ENCODE data around the gene ELMO2.

Gene ELMO2

DNA sequence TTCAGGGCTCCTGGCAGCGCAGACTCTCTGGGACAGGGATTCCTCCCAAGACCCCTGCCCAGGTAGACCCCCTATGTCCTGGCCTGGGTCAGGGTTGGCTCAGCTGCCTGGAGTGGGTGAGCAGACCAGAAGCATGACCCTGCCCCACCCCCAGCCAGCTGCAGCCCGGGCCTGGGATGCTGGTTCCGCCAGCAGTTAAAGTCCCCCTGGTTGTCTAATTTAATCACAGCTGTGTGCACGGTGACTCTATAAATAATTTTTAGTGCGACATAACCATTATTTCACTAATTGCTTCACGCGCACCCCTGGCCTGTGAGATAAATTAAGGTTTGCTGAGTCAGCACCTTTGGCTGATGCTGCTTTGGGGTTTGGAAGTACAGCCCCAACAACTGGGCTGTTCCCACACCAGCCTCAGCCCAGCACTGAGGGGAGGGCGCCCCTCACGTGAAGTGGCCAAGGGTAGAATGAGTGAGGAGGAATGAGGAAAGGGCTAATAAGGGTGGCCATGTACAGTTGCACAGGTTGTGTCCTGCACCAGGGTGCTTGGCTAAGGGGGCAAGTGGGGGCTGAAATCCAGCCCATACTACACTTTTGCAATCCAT is 72.0 kb downstream of the ELMO2 start:
- DNase-seq (ENCODE audit: low read depth in 1 of 2, low spot score in 1 of 2) = no peak

DNA sequence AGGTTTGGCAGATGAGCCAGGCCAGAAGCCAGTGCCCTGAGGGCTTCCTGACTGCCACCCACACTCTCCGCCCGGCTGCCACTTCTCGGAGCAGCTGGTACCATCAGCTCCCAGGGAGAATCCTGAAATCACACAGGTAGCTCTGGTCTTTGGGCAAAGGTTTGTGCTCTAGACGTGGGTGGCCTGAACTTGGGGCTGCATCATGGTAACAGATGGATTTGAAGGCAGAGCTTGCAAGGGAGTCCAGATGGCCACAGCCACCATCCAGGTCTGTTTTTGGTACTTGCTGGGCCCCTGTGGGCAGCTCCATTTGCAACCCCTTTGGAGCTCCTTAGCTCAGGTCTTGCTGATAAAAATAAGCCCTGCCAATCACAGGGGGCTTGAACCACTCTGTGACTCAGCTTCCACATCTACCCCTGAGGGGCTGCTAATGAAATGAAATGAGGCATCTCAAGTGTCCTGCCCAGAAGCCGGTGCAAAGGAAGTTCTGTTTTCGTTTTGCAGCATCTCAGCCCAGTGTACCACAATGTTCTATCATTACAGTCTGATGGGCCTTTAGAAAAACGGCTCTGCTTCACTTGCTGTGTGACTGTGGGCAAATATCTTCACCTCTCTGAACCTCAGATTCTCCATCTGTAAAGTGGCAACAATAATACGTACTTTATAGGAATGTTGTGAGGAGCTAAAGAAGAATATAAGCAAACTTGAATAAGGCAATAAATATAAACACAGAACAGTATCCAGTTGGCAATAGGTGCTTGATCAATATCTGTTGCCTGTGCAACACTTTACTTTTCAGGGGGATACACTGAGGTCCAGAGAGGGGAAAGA is 73.0 kb downstream of the ELMO2 start:
- no peak for DNase-seq (ENCODE audit: low read depth in 1 of 2, low spot score in 1 of 2)

DNA sequence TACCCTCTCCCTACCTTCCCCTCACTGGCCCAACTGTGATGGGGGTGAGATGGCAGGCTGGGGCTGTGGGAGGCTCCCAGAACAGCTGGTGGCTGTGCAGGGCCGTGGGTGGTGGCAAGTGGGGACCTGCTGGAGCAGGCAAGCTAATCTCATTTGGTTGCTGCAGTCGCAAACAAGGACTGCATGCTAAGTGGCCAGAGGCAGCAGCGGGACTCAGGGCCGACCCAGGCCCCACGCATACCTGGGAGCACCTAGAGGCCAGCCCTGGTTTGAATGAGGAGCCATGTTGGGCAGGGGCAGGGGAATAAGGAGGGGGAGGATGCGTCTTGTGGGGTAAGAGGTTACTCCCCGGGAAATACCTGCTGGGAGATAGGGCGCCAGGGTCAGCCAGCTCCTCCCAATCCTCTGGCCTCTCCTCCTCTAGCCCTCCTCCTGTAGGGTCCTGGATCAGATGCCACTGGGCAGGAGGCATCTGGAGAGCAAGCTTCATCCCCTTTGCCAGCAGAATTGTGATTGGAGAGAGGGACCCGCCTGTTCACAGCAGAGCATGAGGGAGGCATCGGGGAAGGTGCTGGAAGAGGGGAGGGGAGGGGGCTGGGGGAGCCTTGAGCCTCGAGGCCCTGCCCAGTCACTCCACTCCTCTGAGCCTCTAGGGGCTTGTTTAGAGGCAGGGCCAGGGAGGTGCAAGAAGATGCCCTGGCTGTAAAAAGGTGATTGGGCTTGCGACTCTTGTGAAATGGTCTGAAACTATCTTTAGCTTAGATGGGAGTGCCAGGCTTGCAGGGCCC is 73.8 kb downstream of the ELMO2 start:
- DNase-seq (ENCODE audit: low read depth in 1 of 2, low spot score in 1 of 2) = no peak

DNA sequence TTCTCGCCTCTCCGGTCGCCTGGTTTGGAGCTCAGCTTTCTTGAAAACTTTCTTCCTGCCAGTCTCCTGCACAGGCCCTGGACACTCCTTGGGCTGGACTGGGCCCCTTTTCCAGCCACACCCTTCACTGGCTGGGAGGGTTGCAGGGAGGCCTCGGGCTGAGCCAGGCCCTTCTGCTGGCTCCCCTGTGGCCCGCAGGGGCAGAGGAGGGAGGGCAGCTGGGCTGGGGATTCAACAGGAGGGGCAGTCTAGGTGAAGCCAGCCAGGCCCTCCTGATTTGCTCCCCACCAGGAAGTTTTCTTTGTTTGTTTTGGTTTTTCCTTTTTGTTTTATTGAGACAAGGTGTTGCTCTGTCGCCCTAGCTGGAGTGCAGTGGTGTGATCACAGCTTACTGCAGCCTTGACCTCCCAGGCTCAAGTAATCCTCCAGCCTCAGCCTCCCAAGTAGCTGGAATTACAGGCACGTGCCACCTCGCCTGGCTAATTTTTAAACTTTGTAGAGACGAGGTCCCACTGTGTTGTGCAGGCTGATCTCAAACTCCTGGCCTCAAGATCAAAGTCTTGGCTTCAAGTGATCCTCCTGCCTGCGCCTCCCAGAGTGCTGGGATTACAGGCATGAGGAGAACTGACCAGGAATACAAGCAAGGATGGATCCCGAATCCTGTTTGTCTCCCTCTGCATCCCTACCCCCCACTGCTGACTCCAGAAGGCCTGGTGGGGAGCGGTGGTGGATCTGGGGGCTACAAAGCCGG is 74.6 kb downstream of the ELMO2 start:
- DNase-seq (ENCODE audit: low read depth in 1 of 2, low spot score in 1 of 2) = no peak

DNA sequence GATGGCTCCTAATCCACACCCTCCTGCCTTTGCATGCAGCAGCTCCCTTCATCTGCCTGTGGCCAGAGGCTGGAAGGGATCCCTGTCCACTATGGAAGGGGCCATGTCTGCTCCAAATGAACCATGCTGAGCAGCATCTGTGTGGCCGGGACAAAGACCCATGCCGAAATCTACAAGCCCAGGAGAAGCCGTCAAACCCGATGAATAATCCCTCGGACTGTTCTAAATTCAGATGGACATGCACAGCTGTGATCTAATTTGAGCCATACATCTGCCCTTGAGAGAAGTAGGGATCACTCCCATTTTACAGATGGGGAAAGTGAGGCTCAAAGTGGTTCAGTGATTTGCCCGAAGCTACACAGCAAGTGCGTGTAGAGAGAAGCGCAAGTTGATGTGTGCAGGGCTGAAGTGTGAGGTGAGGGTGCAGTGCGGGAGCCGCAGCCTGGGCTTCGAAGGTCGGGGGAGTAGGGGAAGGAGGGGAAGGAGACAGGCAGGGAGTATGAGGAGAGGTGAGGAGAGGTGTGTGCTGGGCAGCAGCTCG is 75.5 kb downstream of the ELMO2 start:
- DNase-seq (ENCODE audit: low read depth in 1 of 2, low spot score in 1 of 2) = no peak

DNA sequence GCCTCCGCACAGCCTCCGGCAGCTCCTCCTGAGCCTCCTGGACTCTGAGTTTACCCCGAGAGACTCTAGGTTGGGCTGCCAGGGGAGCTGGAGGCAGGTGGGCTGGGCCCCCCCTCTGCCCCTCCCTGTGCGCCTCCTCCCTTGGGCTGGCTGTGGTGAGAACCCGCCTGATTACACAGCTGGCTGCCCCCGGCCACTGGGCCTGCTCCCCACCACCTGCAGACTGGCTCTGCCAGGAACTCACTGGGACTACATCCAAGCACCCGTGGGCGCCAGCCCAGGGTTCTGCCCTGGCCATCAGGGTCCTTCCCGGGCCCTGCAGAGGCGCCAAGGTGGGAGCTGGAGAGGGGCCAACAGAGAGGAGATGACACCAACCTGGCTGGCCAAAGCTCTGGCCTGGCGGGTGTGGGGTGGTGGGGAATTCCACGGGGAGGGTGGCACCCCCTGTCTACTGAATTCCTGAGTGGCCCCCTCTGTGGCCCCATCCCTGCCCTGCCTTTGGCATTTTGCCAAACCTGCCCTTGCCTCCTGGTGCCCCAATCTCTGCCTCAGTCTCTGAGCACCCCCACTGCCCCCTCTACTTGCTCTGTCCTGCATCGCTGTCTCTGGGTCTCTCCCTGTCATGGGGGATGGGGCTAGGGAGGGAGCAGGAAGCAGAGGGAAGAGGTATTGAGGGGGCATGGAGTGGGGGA is 76.2 kb downstream of the ELMO2 start:
- no peak for DNase-seq (ENCODE audit: low read depth in 1 of 2, low spot score in 1 of 2)

DNA sequence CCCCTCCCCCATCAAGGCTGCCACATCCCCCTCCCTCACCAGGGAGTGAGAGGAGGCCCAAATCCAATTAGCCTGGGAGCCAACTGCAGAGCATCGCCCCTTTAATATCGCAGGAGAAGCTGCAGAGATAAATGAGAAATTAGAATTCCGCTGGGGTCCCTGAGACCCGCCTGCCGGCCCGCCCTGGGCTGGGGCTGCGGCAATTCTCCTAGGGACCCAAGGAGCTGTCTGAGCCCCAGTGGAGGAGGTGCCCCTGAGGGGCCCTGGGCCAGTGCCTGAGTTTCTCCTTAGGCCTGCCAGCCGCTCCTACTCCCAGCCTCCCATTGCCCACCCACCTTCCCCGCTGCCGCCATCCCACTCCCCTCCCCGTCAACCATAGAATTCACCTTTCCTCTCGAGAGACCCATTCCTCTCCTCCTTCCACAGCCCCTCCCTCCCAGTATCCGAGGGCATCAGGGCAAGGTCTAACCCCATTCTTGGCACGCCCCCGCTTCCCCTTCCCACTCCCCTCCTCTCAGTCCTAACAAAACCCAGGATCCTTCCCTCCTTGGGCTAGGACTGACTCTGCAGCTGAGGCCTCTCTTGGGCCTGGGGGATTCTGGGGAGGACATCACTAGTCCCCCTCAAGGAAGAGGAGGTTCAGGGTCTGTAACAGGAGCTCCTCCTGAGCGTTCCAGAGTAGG is 78.1 kb downstream of the ELMO2 start:
- no peak for DNase-seq (ENCODE audit: low read depth in 1 of 2, low spot score in 1 of 2)

DNA sequence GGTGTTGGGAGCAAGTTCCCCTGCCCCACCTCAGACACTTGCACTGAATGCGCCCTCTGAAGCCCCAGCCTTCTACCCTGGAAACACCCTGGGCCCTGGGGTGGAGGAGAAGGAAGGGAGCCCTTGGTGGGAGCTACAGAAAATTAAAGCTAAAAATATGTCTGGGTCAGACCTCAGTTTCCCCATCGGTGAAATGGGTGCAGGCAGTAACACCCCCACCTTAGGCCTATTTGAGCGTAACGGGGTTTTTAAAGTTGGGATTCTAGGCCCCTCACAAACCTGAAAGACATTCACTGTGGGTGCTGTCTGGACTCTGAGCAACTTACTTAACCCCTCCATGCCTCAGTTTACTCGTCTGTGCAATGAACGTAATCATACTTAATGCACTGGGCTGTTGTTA is 78.9 kb downstream of the ELMO2 start:
- no peak for DNase-seq (ENCODE audit: low read depth in 1 of 2, low spot score in 1 of 2)

DNA sequence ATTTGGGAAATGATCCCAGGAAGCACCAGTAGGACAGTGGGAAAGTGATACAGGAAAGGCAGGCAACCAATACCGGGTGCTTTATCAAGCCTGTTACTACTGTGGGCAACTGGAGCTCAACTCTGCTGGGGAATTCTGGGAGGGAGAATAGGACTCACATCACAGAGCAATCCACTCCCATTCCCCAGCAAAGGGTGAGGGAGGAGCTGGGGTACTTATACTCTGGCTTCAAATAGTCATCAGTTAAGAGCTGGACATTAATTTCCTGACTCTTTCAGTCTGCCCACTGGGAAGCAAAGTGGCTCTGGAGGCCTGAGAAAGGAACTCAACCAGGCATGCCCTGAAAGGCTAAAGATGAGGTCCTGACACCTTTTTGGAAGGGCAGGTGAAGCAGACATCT is 80.6 kb downstream of the ELMO2 start:
- no peak for DNase-seq (ENCODE audit: low read depth in 1 of 2, low spot score in 1 of 2)

DNA sequence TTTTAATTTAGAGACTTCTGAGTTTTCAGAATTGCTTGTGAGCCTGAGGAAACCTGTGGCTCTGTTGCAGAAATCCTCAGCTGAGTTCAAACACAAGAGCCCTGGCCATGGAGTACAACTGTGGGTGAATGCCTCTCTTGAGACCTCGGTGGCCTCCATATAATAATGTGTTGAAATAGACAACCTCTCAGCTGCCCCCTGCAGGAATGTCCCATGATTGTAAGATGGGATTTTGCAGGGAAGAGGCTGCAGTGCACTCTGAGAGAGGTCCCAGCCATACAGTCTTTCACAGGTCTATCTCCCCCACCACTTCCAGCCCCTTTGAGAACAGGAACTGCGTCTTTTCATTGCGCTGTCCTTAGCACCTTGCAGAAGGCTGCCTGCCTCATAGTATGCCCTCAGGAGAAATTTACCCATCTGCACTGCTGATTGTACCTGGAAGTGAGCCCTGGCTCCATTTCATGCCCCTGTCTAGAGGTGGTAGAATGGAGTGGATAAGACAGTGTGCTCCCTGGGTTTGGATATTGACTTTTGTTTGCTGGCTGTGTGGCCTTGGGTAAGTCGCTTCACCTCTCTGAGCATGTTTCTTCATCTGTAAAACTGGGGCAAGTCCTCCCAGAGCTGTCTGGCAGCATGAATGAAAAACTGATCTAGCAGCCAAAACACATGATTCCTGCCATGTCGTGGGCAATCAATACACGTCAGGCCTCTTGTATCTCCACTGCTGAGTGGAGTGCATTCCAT is 81.3 kb downstream of the ELMO2 start:
- DNase-seq (ENCODE audit: low read depth in 1 of 2, low spot score in 1 of 2) = no peak

DNA sequence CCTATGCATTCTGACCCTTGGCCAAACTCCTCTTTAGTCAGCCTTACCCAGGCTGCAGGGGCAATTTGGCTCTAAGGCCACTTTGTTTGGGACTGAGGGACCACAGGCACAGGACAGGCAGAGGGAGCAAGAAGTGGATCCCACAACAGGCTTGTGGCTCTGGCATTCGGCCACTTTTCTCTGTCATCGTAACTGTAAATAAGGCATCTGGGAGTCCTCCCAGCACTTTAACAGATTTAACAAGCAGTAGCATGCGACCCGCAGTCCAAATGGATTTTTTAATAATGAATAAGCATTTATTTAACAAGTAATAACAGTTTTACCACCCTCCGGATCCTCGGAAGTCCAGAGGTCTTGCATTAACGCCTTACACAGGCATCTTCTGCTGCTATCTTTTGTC is 82.0 kb downstream of the ELMO2 start:
- no peak for DNase-seq (ENCODE audit: low read depth in 1 of 2, low spot score in 1 of 2)

DNA sequence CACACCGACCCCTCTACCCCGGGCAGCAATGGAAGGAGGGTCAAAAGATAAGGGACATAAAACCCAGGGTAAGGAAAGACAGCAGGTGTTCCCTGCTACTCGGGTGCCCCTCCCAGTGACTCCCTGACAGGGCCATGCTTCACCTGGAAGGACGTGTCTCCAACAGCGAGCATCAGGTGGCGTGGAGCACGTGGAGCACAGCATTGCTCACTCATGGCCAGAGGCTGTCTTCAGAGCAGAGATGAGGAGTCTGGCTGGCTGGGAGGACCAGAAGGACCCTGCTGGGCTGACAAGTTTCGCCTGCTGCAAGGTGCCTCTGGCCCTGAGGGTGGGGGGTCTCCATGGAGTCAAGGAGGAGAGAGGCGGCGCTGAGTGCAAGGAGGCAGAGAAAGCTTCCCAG is 82.9 kb downstream of the ELMO2 start:
- DNase-seq (ENCODE audit: low read depth in 1 of 2, low spot score in 1 of 2) = no peak

DNA sequence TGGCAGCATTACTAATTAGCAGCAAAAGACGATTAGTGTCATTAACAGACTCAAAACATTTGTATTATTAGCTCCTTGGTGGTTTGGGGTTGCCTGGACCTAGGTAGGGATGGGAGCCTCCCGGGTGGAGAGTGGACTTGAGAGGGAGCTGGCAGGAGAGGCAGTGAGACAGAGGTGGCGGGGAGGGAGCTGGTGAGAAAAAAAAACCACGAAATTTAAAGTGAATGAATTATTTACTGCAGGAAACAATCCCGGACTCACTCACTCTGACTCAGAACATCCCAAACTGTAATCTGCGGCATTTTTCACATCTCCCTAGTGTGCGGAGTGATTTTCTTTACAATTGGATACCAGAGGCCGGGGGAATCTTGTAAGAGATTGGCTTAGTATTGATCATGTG is 83.8 kb downstream of the ELMO2 start:
- DNase-seq (ENCODE audit: low read depth in 1 of 2, low spot score in 1 of 2) = no peak

DNA sequence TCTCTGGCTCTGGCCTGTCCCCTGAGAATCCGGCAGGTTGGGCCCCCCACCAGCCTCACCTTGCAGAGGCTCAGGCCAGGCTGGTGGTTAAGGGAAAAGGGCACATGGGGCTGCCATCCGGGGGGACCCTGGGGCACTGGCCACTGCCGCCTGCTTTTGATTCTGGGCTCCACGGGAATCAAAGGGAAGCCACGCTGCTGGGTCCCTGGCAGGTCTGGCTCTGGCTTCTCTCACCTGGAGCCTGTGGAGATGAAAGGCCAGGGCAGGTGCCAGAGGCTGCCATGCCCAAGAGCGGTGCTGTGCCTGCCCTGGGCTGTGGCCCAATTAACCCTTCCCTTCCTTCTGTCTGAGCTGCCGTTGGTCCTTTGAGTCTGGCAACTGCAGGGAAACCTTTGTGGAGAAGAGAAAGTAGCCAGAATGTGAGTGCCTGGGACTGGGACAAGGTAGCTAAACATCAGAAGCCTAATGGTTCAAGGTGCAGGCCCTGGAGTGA is 88.7 kb downstream of the ELMO2 start:
- no peak for DNase-seq (ENCODE audit: low read depth in 1 of 2, low spot score in 1 of 2)

DNA sequence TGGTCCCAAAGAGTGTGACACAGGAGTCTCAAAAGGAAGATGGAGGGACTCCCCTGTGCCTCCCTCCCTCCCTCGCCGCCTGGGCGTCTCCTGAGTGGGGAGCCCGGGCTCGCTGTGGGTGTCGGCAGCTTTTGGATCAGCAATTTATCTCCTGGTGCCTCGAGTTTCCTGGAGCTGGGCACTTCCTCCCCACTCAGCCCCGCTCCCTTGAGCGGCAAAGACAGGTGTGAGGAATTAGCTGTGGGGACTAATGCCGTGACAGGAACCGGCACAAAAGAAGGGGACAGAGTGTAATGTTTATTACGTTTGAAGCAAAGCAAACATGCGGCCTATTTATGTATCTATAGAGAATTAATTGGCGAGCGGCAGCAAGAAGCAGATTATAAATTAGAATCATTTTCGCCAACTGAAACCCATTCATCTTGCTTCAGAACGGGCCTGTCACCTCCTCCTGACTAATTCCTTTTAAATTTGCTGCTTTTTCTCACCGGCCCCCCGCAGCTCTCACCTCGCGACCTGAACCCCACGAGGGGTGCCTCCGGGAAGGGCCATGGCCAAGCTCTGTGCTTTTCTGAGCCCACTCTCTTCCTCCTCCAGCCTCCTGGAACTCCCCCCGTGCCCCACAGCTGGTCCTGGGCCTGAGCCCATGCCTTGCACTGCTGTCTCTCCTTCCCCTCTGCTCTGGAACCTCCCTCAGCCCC is 89.3 kb downstream of the ELMO2 start:
- DNase-seq (ENCODE audit: low read depth in 1 of 2, low spot score in 1 of 2) = no peak
